Natural killer cell (primary cell): ENCODE measurements around the gene SLC17A9. TPM values are rescaled to one million over a fixed set of nuclear protein-coding genes. Genes with fewer than 3 reads are reported as not detected.

ENCODE experiments used
- ATAC-seq, 3 donors: fragments of 150-1000 bp in 2 of 3; fragments of 200-7000 bp in 1 of 3; cut with Tn5 transposase; 1 replicate in 1 of 3; 2 replicates in 2 of 3; pipeline ENCODE4 v1.10.0; 2021; ENCODE audit warnings: mild to moderate bottlenecking in 2 of 3, moderate library complexity in 2 of 3
- DNase-seq, 2 donors: peaks; one replicate each; pipeline versions ENCODE4 v3.0.0 to v3.0.0-alpha.2; 2013 to 2021; ENCODE audit warnings: mixed read lengths in 1 of 2
- H3K27ac ChIP-seq: one replicate; pipeline ENCODE4 v1.5.1; 2013; ENCODE audit warnings: mild to moderate bottlenecking, low read length
- H3K27me3 ChIP-seq: one replicate; pipeline ENCODE4 v1.6.1; 2013; ENCODE audit warnings: low read length; ENCODE audit not compliant: control insufficient read depth, insufficient read depth
- H3K36me3 ChIP-seq: one replicate; pipeline ENCODE4 v1.6.1; 2013; ENCODE audit warnings: low read length; ENCODE audit not compliant: control insufficient read depth, insufficient read depth
- H3K4me1 ChIP-seq: one replicate; pipeline ENCODE4 v1.6.1; 2013; ENCODE audit warnings: low read length; ENCODE audit not compliant: control insufficient read depth, insufficient read depth
- H3K4me3 ChIP-seq: one replicate; pipeline ENCODE4 v1.5.1; 2013; ENCODE audit warnings: low read length
- H3K9me3 ChIP-seq: one replicate; pipeline ENCODE4 v1.6.1; 2013; ENCODE audit warnings: low read length; ENCODE audit not compliant: control insufficient read depth, insufficient read depth
- H3K27ac Mint-ChIP-seq, 2 donors: one replicate each; pipeline ENCODE4 v1.8.0; 2022; ENCODE audit warnings: mild to moderate bottlenecking in 2 of 2, mixed read lengths in 2 of 2, moderate library complexity in 1 of 2
- H3K27me3 Mint-ChIP-seq, 2 donors: one replicate each; pipeline ENCODE4 v1.8.0; 2022; ENCODE audit warnings: low read depth in 2 of 2, mixed read lengths in 2 of 2
- H3K36me3 Mint-ChIP-seq: one replicate; pipeline ENCODE4 v1.8.0; 2022; ENCODE audit warnings: mixed read lengths
- H3K4me1 Mint-ChIP-seq, 2 donors: one replicate each; pipeline ENCODE4 v1.8.0; 2022; ENCODE audit warnings: mixed read lengths in 2 of 2
- H3K4me3 Mint-ChIP-seq: one replicate; pipeline ENCODE4 v1.8.0; 2022; ENCODE audit warnings: mild to moderate bottlenecking, moderate library complexity, mixed read lengths
- H3K9me3 Mint-ChIP-seq, 2 donors: one replicate each; pipeline ENCODE4 v1.8.0; 2022; ENCODE audit warnings: mixed read lengths in 2 of 2
- CTCF ChIP-seq: fragments of 200-600 bp; IDR thresholded peaks from one replicate; pipeline ENCODE4 v1.8.0; 2022; ENCODE audit warnings: antibody characterized with exemption
- WGBS: methylation state at CpG from one replicate; pipeline ENCODE4 v1.1.7; 2013; ENCODE audit warnings: missing lambda C conversion rate; ENCODE audit not compliant: insufficient coverage; 5-methylcytosine and 5-hydroxymethylcytosine counted together
- intact Hi-C: fragments of 100-400 bp; cut with micrococcal nuclease; formaldehyde crosslinking; loops from one replicate; pipeline ENCODE4 v1.14.2; 2022
- total RNA-seq, 4 donors: library from RNA; stranded (reverse); fragments of 120-200 nt in 1 of 4; gene quantifications; one replicate each; pipeline versions ENCODE4 v1.2.3 to v1.2.4, GENCODE V29; 2013 to 2022

SLC17A9 gene
- total RNA-seq, 3 donors from 2014 or later (not counting 1 experiment from before 2014, with no cell fraction given): 22.3 to 24.0 (median 23.8) TPM

- Histone ChIP-seq H3K4me3 (no peak overlapping the region), H3K36me3 (peaks cover 4% of the 10 kb centered on the region), H3K27ac (no peak overlapping the region), H3K9me3 (no peaks in the 10 kb centered on the region), H3K4me1 (peaks cover 72% of the 10 kb centered on the region), H3K27me3 (no peaks in the 10 kb centered on the region)
- H3K27ac Mint-ChIP-seq: peak overlapping the region; percentile 78 to 89
- peak overlapping the region; percentile 89 for H3K4me3 Mint-ChIP-seq
- intact Hi-C loops: loop anchor here (5.0 kb wide), 1 partner anchor 34 kb away; the partner anchor contains the start of gene SLC17A9
- peak in 1 of 2 donors; percentile 55 for DNase-seq
- 4% methylated on average over 3 of the region's 3 CpGs for WGBS
- no peaks in the 10 kb centered on the region for H3K27me3 Mint-ChIP-seq
- H3K36me3 Mint-ChIP-seq: no peaks in the 10 kb centered on the region
- TF ChIP-seq CTCF: no peak
- no peaks in the 10 kb centered on the region for H3K9me3 Mint-ChIP-seq
- peaks cover 85 to 93% of the 10 kb centered on the region in 2 donors for H3K4me1 Mint-ChIP-seq
- no peak for ATAC-seq
Observed at GRCh38 chr20:62918147-62918546, 34.4 kb upstream of the SLC17A9 start.

- intact Hi-C loops: loop anchor here (5.0 kb wide), 1 partner anchor 33 kb away; the partner anchor contains the start of gene SLC17A9
- under 1% methylated on average over 6 of the region's 6 CpGs for WGBS
- peak in 2 of 3 donors; percentile 30 to 66 for ATAC-seq
Observed at GRCh38 chr20:62918831-62919230, 33.7 kb upstream of the SLC17A9 start.

GRCh38 chr20:62920039-62920645 is 32.4 kb upstream of the SLC17A9 start:
- Histone ChIP-seq H3K9me3 (no peaks in the 10 kb centered on the region), H3K27me3 (no peaks in the 10 kb centered on the region), H3K4me3 (no peak overlapping the region), H3K27ac (no peak overlapping the region), H3K4me1 (peaks cover 79% of the 10 kb centered on the region), H3K36me3 (no peaks in the 10 kb centered on the region)
- Mint-ChIP-seq H3K27ac (peak overlapping the region; percentile 78 to 89), H3K27me3 (no peaks in the 10 kb centered on the region), H3K36me3 (no peaks in the 10 kb centered on the region), H3K9me3 (no peaks in the 10 kb centered on the region), H3K4me3 (peak overlapping the region; percentile 67), H3K4me1 (peaks cover 82 to 87% of the 10 kb centered on the region in 2 donors)
- intact Hi-C loops: no loop called here
- ATAC-seq: no peak
- no peak for TF ChIP-seq CTCF
- 78% methylated on average over 10 of the region's 10 CpGs for WGBS
- no peak for DNase-seq

More at GRCh38 chr20:62918831-62919230, 33.7 kb upstream of the SLC17A9 start:
- Histone ChIP-seq H3K27me3 (no peaks in the 10 kb centered on the region), H3K27ac (peak overlapping the region; percentile 40), H3K9me3 (no peaks in the 10 kb centered on the region), H3K4me1 (peaks cover 75% of the 10 kb centered on the region), H3K36me3 (no peaks in the 10 kb centered on the region), H3K4me3 (no peak overlapping the region)
- Mint-ChIP-seq H3K4me3 (peak overlapping the region; percentile 89), H3K27me3 (no peaks in the 10 kb centered on the region), H3K9me3 (no peaks in the 10 kb centered on the region), H3K4me1 (peaks cover 82 to 87% of the 10 kb centered on the region in 2 donors), H3K27ac (peak overlapping the region; percentile 78 to 89), H3K36me3 (no peaks in the 10 kb centered on the region)
- no peak for TF ChIP-seq CTCF
- peak in 1 of 2 donors; percentile 77 for DNase-seq
